Loucy (cell line): ENCODE results near the gene FBXL13.

Experiments
- H2AFZ ChIP-seq: fragments of 200-600 bp; sonication (generic); 2 replicates; pipeline ENCODE4 v1.6.0; 2016; ENCODE audit warnings: antibody characterized with exemption, mild to moderate bottlenecking, low read length, moderate library complexity
- H3F3A ChIP-seq: fragments of 200-600 bp; 2 replicates; pipeline ENCODE4 v1.6.0; 2016; ENCODE audit warnings: antibody characterized with exemption, low read depth, mild to moderate bottlenecking
- H3K27me3 ChIP-seq: fragments of 200-600 bp; sonication (generic); 2 replicates; pipeline ENCODE4 v1.6.1; 2014; ENCODE audit warnings: low read length, mild to moderate bottlenecking; ENCODE audit not compliant: insufficient read depth, poor library complexity, severe bottlenecking
- H3K36me3 ChIP-seq: fragments of 200-600 bp; sonication (generic); 2 replicates; pipeline ENCODE4 v1.6.1; 2016; ENCODE audit warnings: low read length; ENCODE audit not compliant: insufficient read depth
- H3K4me1 ChIP-seq: fragments of 200-600 bp; sonication (generic); 2 replicates; pipeline ENCODE4 v1.5.1; 2014; ENCODE audit warnings: low read length, mild to moderate bottlenecking; ENCODE audit not compliant: insufficient read depth, poor library complexity, severe bottlenecking
- H3K4me2 ChIP-seq: fragments of 200-600 bp; sonication (generic); 2 replicates; pipeline ENCODE4 v1.6.0; 2014; ENCODE audit warnings: antibody characterized with exemption, low read length, low read depth, mild to moderate bottlenecking; ENCODE audit not compliant: poor library complexity, severe bottlenecking
- H3K4me3 ChIP-seq: fragments of 200-600 bp; sonication (generic); 2 replicates; pipeline ENCODE4 v1.5.1; 2014; ENCODE audit warnings: low read length, mild to moderate bottlenecking, mixed read lengths; ENCODE audit not compliant: poor library complexity, severe bottlenecking
- H3K79me2 ChIP-seq: fragments of 200-600 bp; sonication (generic); 2 replicates; pipeline ENCODE4 v1.6.1; 2014; ENCODE audit warnings: low read length; ENCODE audit not compliant: insufficient read depth
- H3K9ac ChIP-seq: fragments of 200-600 bp; sonication (generic); 2 replicates; pipeline ENCODE4 v1.6.0; 2014; ENCODE audit warnings: mild to moderate bottlenecking, low read depth, low read length, moderate library complexity; ENCODE audit not compliant: poor library complexity, severe bottlenecking
- H3K9me2 ChIP-seq: fragments of 200-600 bp; sonication (generic); replicated peaks from 2 replicates; pipeline ENCODE4 v1.6.1; 2016; ENCODE audit warnings: low read depth, low read length, mixed read lengths
- H3K9me3 ChIP-seq: fragments of 200-600 bp; sonication (generic); 2 replicates; pipeline ENCODE4 v1.6.1; 2014; ENCODE audit warnings: mild to moderate bottlenecking, antibody characterized with exemption, low read length, low read depth; ENCODE audit not compliant: insufficient read depth
- H4K20me1 ChIP-seq: fragments of 200-600 bp; sonication (generic); 2 replicates; pipeline ENCODE4 v1.6.0; 2014; ENCODE audit warnings: antibody characterized with exemption, low read length, mild to moderate bottlenecking; ENCODE audit not compliant: insufficient read depth, poor library complexity, severe bottlenecking
- CTCF ChIP-seq: fragments of 200-600 bp; sonication (generic); conservative IDR thresholded peaks from 2 replicates; pipeline ENCODE4 v1.5.1; 2014; ENCODE audit warnings: mild to moderate bottlenecking, antibody characterized with exemption, low read length
- EZH2phosphoT487 ChIP-seq: fragments of 200-600 bp; IDR thresholded peaks from 2 replicates; pipeline ENCODE4 v1.6.1; 2018; ENCODE audit warnings: antibody characterized with exemption, mild to moderate bottlenecking, moderate library complexity, borderline replicate concordance

Gene FBXL13

GRCh38 chr7:102866535-102867215, 207.9 kb downstream of the FBXL13 start:
- H3K4me1 ChIP-seq = no peaks in the 10 kb centered on the region
- no peak overlapping the region for H3K4me3 ChIP-seq
- H3K27me3 ChIP-seq = no peaks in the 10 kb centered on the region
- H3K9me3 ChIP-seq = no peaks in the 10 kb centered on the region
- no peak overlapping the region for H2AFZ ChIP-seq
- no peaks in the 10 kb centered on the region for H3F3A ChIP-seq
- no peaks in the 10 kb centered on the region for H3K9me2 ChIP-seq
- no peak overlapping the region for H3K4me2 ChIP-seq
- no peak for TF ChIP-seq CTCF
- TF ChIP-seq EZH2phosphoT487 = no peak
- no peaks in the 10 kb centered on the region for H3K36me3 ChIP-seq
- H4K20me1 ChIP-seq = no peaks in the 10 kb centered on the region
- H3K79me2 ChIP-seq = no peaks in the 10 kb centered on the region
- H3K9ac ChIP-seq = no peak overlapping the region

DNA sequence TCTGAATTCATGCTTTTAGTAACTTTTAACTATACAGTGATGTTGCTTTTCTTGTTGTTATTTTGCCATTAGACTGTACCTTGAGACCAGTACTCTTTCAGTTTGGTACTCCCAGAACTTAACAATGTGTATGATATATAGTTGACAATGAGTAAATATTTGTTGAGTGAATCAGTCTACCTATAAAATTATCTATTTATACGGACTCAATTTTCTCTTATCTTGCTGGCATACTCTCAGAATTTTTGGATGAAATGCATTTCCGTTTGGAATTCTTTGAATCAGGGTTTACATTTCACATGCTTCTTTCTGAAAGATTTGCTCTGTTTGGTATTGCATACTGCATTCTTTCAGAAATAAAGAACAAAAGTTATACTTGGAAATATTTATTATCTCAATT, 209.6 kb downstream of the FBXL13 start:
- no peaks in the 10 kb centered on the region for H3K4me1 ChIP-seq
- no peaks in the 10 kb centered on the region for H3K27me3 ChIP-seq
- no peak for TF ChIP-seq CTCF
- TF ChIP-seq EZH2phosphoT487 = no peak
- no peaks in the 10 kb centered on the region for H3F3A ChIP-seq
- no peaks in the 10 kb centered on the region for H3K9me3 ChIP-seq
- H2AFZ ChIP-seq = no peak overlapping the region
- no peak overlapping the region for H3K9ac ChIP-seq
- H4K20me1 ChIP-seq = no peaks in the 10 kb centered on the region
- H3K4me3 ChIP-seq = no peak overlapping the region
- H3K36me3 ChIP-seq = no peaks in the 10 kb centered on the region
- no peak overlapping the region for H3K4me2 ChIP-seq
- H3K79me2 ChIP-seq = no peaks in the 10 kb centered on the region
- no peaks in the 10 kb centered on the region for H3K9me2 ChIP-seq

- H2AFZ ChIP-seq = no peak overlapping the region
- no peaks in the 10 kb centered on the region for H3K4me1 ChIP-seq
- TF ChIP-seq CTCF (no peak), EZH2phosphoT487 (no peak)
These were observed 214.2 kb downstream of the FBXL13 start for GRCh38 chr7:102860351-102860811.

More at GRCh38 chr7:102860351-102860811, 214.2 kb downstream of the FBXL13 start:
- Histone ChIP-seq H3F3A (no peaks in the 10 kb centered on the region), H3K79me2 (no peaks in the 10 kb centered on the region), H3K9me2 (no peaks in the 10 kb centered on the region), H4K20me1 (no peaks in the 10 kb centered on the region), H3K9ac (no peak overlapping the region), H3K9me3 (no peaks in the 10 kb centered on the region), H3K4me2 (no peak overlapping the region), H3K27me3 (no peaks in the 10 kb centered on the region), H3K4me3 (no peak overlapping the region), H3K36me3 (no peaks in the 10 kb centered on the region)
